GM12892 (cell line): ENCODE results near the gene PLEKHG2.

ENCODE experiments used
- DNase-seq: peaks from one replicate; pipeline ENCODE4 v3.0.0; 2011; ENCODE audit not compliant: insufficient read length
- FAIRE-seq: peaks from 2 replicates; lab custom pipeline; 2011; peaks lifted over from hg19 to GRCh38; lab: Jason Lieb, UNC
- POLR2A ChIP-seq: IDR thresholded peaks from 2 replicates; pipeline ENCODE4 v1.6.1; 2011; ENCODE audit warnings: low read depth, low read length, control low read depth
- POLR2AphosphoS5 ChIP-seq: IDR thresholded peaks from 2 replicates; pipeline ENCODE4 v1.6.1; 2011; ENCODE audit warnings: low read depth, low read length, control low read depth
- TAF1 ChIP-seq: IDR thresholded peaks from 2 replicates; pipeline ENCODE4 v1.6.1; 2011; ENCODE audit warnings: low read depth, mild to moderate bottlenecking, control low read depth, low read length, borderline replicate concordance

Gene PLEKHG2

GRCh38 chr19:39402346-39403300 is 9.8 kb upstream of the PLEKHG2 start:
- TF ChIP-seq POLR2AphosphoS5 = peak; percentile 49; the same call in 1 of the 2 replicates
- 0 out of 2 replicates have a peak, but pooled peaks have one; percentile 45 for TF ChIP-seq TAF1
- TF ChIP-seq POLR2A = peak; percentile 66
- peak; percentile 95 for FAIRE-seq
- peak; percentile 65 for DNase-seq

- peak; percentile 70 for DNase-seq
- TF ChIP-seq TAF1 (0 out of 2 replicates have a peak, but pooled peaks have one; percentile 15), POLR2A (peak; percentile 57; the same call in 1 of the 2 replicates), POLR2AphosphoS5 (no peak)
- peak; percentile 82 for FAIRE-seq
Measured at GRCh38 chr19:39403331-39404312, 8.8 kb upstream of the PLEKHG2 start.

GRCh38 chr19:39405261-39405957 is 7.1 kb upstream of the PLEKHG2 start:
- no peak for TF ChIP-seq POLR2A
- TF ChIP-seq TAF1 = no peak
- TF ChIP-seq POLR2AphosphoS5 = no peak
- DNase-seq = no peak
- FAIRE-seq = no peak

DNA sequence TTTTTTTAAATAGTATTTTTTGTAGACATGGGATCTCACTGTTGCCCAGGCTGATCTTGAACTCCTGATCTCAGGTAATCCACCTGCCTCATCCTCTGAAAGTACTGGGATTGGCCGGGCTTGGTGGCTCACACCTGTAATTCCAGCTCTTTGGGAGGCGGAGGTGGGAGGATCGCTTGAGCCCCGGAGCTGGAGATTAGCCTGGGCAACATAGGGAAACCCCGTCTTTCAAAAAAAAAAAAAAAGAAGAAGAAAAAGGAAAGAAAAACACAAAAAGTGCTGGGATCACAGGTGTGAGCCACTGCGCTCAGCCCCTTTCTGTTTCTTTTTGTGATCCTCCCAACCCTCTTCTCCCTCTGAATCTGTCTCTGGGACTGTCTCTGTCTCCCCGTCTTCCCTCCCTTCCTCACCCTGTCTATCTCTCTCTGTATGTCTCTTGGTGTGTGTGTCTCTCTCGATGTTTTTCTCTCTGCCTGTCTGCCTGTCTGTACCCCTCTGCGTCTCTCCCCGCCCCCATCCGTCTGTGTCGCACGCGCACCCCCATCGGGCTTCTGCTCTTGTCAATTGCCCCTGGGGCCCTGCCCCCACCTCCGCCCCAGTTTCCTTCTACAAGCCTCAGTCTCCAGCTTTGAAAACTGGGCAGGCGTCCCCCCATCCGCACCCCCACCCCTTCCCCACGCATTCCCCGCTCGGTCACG is 6.4 kb upstream of the PLEKHG2 start:
- TF ChIP-seq TAF1 = no peak
- TF ChIP-seq POLR2A = no peak
- no peak for TF ChIP-seq POLR2AphosphoS5
- no peak for DNase-seq
- FAIRE-seq = peak; percentile 80

DNA sequence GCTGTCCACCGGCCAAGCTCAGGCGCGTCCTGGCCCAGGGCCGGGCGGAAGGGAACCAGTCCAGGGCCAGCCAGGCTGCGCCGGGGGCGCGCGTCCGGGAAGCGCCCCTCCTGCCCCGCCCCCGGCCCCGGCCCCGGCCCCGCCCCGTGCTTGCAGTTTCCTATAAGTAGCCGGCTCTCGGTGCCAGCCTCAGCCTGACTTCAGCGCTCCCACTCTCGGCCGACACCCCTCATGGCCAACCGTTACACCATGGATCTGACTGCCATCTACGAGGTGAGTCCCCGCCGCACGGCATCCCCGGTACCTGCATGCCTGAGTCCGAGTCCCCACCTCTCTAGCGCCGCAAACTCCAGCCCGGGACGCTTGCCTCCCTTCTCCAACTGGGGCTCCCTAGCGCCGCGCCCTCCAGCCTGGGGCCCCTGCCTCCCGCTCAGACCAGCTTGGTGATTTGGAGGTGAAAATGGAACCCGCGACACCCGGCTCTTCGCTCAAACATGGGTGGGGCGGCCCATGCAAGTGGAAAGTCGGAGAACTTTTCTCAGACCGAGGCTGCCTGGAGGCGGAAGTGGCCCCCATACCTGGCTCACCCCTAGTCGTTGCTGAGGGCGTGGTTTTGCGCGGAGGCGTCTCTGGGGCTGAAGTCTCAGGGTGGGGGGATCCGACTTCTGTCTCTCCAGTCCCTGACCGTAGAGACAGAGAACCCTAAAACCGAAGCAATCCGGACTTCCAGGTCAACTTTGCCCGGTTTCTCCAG is 5.6 kb upstream of the PLEKHG2 start, which contains the start of gene ZFP36:
ZFP36 (plus strand) TSS at position 192 of the 754 bp plus-strand sequence; CDS start at position 250, 58 bp downstream.
- TF ChIP-seq POLR2AphosphoS5 (peak; percentile 99), POLR2A (peak; percentile 98), TAF1 (peak; percentile 60; the same call in 1 of the 2 replicates)
- FAIRE-seq = no peak

DNA sequence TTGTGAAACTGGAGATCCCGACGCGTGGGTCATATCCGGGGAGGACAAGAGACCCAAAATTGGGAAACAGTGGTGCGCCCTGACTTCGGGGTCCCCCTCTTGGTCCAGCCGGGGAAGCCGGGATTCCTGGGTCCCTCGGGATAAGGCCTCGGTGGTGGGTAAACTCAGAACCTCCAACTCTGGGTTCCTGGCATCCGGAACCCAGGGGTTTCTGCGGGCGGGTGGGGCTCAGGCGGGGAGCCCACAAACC is 5.1 kb upstream of the PLEKHG2 start:
- TF ChIP-seq POLR2A = no peak
- no peak for TF ChIP-seq POLR2AphosphoS5
- TF ChIP-seq TAF1 = no peak
- DNase-seq (no peak), FAIRE-seq (no peak)

More for the DNA sequence above, 5.6 kb upstream of the PLEKHG2 start, which contains the start of gene ZFP36:
- peak; percentile 75 for DNase-seq

- TF ChIP-seq POLR2AphosphoS5 (peak; percentile 57; the same call in 1 of the 2 replicates), POLR2A (peak; percentile 61; the same call in 1 of the 2 replicates), TAF1 (0 out of 2 replicates have a peak, but pooled peaks have one; percentile 21)
- FAIRE-seq = peak; percentile 48
- no peak for DNase-seq
Measured at GRCh38 chr19:39407660-39408391, 4.6 kb upstream of the PLEKHG2 start.

GRCh38 chr19:39408392-39409207 is 3.9 kb upstream of the PLEKHG2 start:
- FAIRE-seq = no peak
- peak; percentile 63; the same call in 1 of the 2 replicates for TF ChIP-seq POLR2A
- no peak for TF ChIP-seq POLR2AphosphoS5
- no peak for DNase-seq
